ENCODE measurements around the gene MYBPC3.
A peak's percentile ranks its signal among the peaks of the same experiment; 100 is the strongest.

Gene MYBPC3

GRCh38 chr11:47314992-47315391, 37.5 kb downstream of the MYBPC3 start:
- Mint-ChIP-seq H3K36me3 (ENCODE audit: low read depth) (peaks cover 34% of the 10 kb centered on the region), H3K4me3 (no peak overlapping the region), H3K4me1 (no peaks in the 10 kb centered on the region), H3K27ac (no peak overlapping the region), H3K27me3 (ENCODE audit: low read depth, poor library complexity) (no peaks in the 10 kb centered on the region), H3K9me3 (no peaks in the 10 kb centered on the region)
- DNase-seq: no peak
- TF ChIP-seq CTCF (IDR thresholded peaks at IDR 0.05): no peak

GRCh38 chr11:47308050-47308823, 44.3 kb downstream of the MYBPC3 start:
- Mint-ChIP-seq H3K27me3 (ENCODE audit: low read depth, poor library complexity) (no peaks in the 10 kb centered on the region), H3K9me3 (peaks cover 15% of the 10 kb centered on the region)
- DNase-seq: no peak

GRCh38 chr11:47306484-47306844, 46.0 kb downstream of the MYBPC3 start:
- no peak for TF ChIP-seq CTCF (IDR thresholded peaks at IDR 0.05)
- peaks cover 33% of the 10 kb centered on the region for H3K9me3 Mint-ChIP-seq
- no peaks in the 10 kb centered on the region for H3K27me3 Mint-ChIP-seq (ENCODE audit: low read depth, poor library complexity)
- peaks cover 16% of the 10 kb centered on the region for H3K4me1 Mint-ChIP-seq
- peaks cover 64% of the 10 kb centered on the region for H3K36me3 Mint-ChIP-seq (ENCODE audit: low read depth)
- peak overlapping the region; percentile 32 for H3K27ac Mint-ChIP-seq
- H3K4me3 Mint-ChIP-seq: no peak overlapping the region
- no peak for DNase-seq

More at GRCh38 chr11:47308050-47308823, 44.3 kb downstream of the MYBPC3 start:
- H3K27ac Mint-ChIP-seq: no peak overlapping the region
- no peak for TF ChIP-seq CTCF (IDR thresholded peaks at IDR 0.05)
- peaks cover 16% of the 10 kb centered on the region for H3K4me1 Mint-ChIP-seq
- H3K36me3 Mint-ChIP-seq (ENCODE audit: low read depth): peaks cover 51% of the 10 kb centered on the region
- no peak overlapping the region for H3K4me3 Mint-ChIP-seq

GRCh38 chr11:47305734-47306483, 46.6 kb downstream of the MYBPC3 start:
- no peak for TF ChIP-seq CTCF (IDR thresholded peaks at IDR 0.05)
- no peak overlapping the region for H3K4me3 Mint-ChIP-seq
- peaks cover 37% of the 10 kb centered on the region for H3K9me3 Mint-ChIP-seq
- no peaks in the 10 kb centered on the region for H3K27me3 Mint-ChIP-seq (ENCODE audit: low read depth, poor library complexity)
- peaks cover 16% of the 10 kb centered on the region for H3K4me1 Mint-ChIP-seq
- H3K27ac Mint-ChIP-seq: peak overlapping the region; percentile 32
- peaks cover 64% of the 10 kb centered on the region for H3K36me3 Mint-ChIP-seq (ENCODE audit: low read depth)
- DNase-seq: no peak

GRCh38 chr11:47302853-47303252, 49.6 kb downstream of the MYBPC3 start:
- Mint-ChIP-seq H3K36me3 (ENCODE audit: low read depth) (peaks cover 76% of the 10 kb centered on the region), H3K27ac (no peak overlapping the region), H3K4me1 (peaks cover 16% of the 10 kb centered on the region), H3K9me3 (peaks cover 60% of the 10 kb centered on the region), H3K27me3 (ENCODE audit: low read depth, poor library complexity) (no peaks in the 10 kb centered on the region), H3K4me3 (no peak overlapping the region)
- no peak for DNase-seq
- no peak for TF ChIP-seq CTCF (IDR thresholded peaks at IDR 0.05)

All from nephron progenitor cell (in vitro differentiated cells).